DND-41 (cell line): ENCODE results near the gene KIF1A.

Source experiments
- CTCF ChIP-seq: IDR thresholded peaks from 2 replicates; pipeline ENCODE4 v1.5.1; 2012; ENCODE audit warnings: borderline replicate concordance, low read length, moderate library complexity, mild to moderate bottlenecking; ENCODE audit not compliant: poor library complexity, severe bottlenecking; ENCODE audit errors: extremely low read depth
- EZH2 ChIP-seq: IDR thresholded peaks from 3 replicates; pipeline ENCODE4 v1.6.1; 2012; ENCODE audit warnings: borderline replicate concordance, low read depth, mild to moderate bottlenecking, moderate library complexity, low read length, inconsistent platforms; ENCODE audit not compliant: severe bottlenecking

- no peak for TF ChIP-seq CTCF
- TF ChIP-seq EZH2, result no peak
Observed at GRCh38 chr2:240745456-240745855, 74.6 kb downstream of the KIF1A start.
